HG03565 (cell line): ENCODE measurements around the gene ITGA6.

Experiments
- ATAC-seq: cut with Tn5 transposase; IDR thresholded peaks from one replicate; pipeline ENCODE4 v1.9.1; 2021; ENCODE audit warnings: mild to moderate bottlenecking, moderate library complexity; ENCODE audit not compliant: unreplicated experiment

Gene ITGA6

GRCh38 chr2:172427256-172427989, at the start of gene ITGA6:
Gene ITGA6 (plus strand): TSS chr2:172427586.
- no peak for ATAC-seq

DNA sequence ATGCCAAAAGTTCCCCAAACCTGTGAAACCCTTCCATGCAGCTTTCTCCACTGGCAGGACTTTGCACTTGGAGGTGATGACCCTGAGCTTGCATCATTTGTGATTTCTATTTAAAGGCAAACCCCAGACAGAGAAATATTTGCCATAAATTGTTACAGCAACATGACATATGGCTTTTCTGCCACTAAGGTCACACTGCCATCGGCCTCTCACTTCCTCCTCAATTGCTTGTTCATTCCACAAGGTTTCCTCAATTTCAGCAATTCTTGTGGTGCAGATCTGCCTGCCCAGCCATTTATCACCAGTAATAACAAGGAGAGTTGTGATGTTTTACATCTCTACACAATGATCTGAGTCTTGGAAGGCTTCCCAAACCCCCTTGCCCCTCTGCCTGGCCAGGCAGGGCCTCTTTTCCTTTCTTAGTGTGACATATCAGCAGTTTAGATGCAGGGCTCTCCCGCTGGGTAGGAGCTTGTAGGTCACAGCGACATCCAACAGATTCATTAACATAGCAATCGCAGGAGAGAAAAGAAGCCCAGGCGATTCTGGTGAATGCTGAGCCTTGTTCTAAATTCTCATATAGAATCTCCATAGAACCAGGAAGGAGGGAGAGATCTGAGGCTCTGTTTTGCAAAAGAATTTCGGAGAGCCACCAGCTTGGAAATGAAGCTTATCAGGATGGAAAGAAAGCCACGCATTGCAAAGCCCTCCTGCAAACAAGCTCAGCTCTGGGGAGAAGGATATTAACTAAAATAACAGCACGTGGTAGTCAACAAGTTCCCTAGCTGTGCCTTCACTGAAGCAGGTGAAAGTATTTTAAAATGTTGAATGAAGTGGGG, 46.7 kb upstream of the ITGA6 start:
- ATAC-seq, result no peak

DNA sequence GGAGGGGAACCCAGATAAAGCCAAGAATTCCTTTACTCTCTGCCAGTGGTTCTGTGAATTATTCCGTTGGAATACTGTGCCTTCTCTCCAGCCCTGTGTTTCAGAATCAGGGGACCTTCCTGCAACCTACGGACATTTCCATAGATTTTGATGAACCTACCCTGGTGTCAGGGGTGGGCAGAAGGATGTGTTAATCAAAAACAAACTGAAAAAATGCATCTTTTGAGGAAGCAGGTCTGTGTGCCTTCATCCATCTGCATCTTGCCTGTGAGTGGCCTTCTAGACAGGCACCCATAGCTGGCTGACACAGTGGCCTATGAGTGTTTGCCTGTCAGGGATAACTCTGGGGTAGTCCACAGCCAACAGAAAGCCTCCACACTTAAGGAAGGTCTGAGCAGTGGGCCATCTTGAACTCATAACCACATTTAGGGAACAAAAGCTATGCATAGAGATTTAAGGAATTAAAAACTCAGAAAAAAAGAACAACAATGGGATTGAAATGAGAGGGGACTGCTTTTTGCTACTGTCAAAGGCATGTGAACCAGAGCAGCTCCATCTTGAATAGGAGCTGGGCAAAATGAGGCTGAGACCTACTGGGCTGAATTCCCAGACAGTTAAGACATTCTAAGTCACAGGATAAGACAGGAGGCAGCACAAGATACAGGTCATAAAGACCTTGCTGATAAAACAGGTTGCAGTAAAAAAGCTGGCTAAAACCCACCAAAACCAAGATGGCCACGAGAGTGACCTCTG, 45.9 kb upstream of the ITGA6 start:
- ATAC-seq, result no peak

- no peak for ATAC-seq
Observed at GRCh38 chr2:172387361-172387760, 40.0 kb upstream of the ITGA6 start.

- no peak for ATAC-seq
Observed at GRCh38 chr2:172389685-172390339, 37.6 kb upstream of the ITGA6 start.

- ATAC-seq, result no peak
Observed at GRCh38 chr2:172394002-172394401, 33.4 kb upstream of the ITGA6 start.

GRCh38 chr2:172395503-172395902, 31.9 kb upstream of the ITGA6 start:
- ATAC-seq, result no peak

- no peak for ATAC-seq
Observed at GRCh38 chr2:172397148-172397834, 30.1 kb upstream of the ITGA6 start.

- ATAC-seq, result no peak
Observed at GRCh38 chr2:172398440-172398839, 28.9 kb upstream of the ITGA6 start.

DNA sequence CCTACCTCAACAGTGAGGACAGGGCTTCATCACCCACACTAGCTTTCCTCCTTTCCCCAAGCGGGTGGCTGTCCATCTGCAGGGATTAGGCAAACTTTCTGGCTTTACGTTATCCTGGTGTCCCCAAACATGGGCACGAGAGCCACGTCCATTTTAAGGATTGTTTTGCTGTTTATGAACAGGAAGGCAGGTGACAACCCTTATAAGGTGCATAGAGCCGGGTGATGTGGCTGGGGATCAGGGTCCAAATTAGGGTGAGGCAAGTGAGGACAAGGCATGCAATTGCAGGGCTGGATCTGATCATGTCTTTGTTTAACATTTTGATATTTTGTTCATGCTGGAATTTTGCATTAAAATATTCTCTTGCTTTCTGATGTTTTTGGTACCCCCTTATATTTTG, 27.6 kb upstream of the ITGA6 start:
- no peak for ATAC-seq

GRCh38 chr2:172402198-172402597, 25.2 kb upstream of the ITGA6 start:
- no peak for ATAC-seq

DNA sequence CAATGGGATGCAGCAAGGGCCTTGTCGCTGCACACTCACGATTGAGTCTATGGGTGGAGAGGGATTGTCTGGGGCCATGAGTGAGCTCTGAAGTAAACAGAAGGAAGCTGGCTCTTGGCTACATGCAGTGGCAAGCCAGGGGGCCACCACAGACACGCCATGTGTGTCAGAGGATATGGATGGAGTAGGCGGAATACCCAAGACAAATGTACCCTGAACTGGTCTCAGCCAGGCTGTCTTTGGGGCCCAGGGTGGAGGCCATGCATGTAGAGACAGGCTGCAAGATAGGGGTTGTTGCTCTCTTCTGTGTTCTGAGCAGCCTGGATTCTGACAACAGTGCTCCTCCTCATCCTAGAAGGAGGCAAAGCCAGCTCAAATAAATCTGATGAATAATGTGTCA, 24.0 kb upstream of the ITGA6 start:
- no peak for ATAC-seq

GRCh38 chr2:172403881-172404468, 23.4 kb upstream of the ITGA6 start:
- ATAC-seq, result no peak

DNA sequence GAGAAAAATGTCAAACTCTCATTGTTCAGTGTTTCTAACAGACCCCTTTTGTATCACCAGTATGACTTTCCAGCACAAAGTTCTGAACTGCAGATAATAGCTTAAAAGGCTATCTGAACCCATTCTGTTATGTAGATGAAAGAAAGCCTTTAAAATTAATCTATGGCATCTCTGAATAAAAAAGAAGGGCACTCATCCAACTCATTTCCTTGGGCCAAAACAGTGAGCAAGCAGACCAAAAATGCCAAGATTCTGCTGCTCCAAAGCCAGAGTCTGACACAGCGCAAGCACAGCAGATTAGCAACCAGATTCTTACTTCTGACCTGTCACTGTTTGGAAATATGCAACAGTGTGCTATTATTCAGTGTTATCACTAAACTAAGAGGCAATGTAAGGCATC, 22.6 kb upstream of the ITGA6 start:
- ATAC-seq, result no peak

DNA sequence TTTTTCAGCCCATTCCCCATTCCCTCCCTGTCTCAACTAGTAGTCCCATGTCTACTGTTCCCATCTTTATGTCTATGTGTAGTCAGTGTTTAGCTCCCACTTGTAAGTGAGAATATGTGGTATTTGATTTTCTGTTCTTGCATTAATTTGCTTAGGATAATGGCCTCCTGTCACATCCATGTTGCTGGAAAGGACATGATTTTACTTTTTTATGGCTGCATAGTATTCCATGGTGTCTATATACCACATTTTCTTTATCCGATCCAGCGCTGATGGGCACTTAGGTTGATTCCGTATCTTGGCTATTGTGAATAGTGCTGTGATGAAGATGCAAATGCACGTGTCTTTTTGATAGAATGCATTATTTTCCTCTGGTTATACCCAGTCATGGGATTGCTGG, 21.7 kb upstream of the ITGA6 start:
- no peak for ATAC-seq

- ATAC-seq, result no peak
Observed at GRCh38 chr2:172408143-172408766, 19.1 kb upstream of the ITGA6 start.

GRCh38 chr2:172409042-172409441, 18.3 kb upstream of the ITGA6 start:
- no peak for ATAC-seq

- no peak for ATAC-seq
Observed at GRCh38 chr2:172412984-172413492, 14.3 kb upstream of the ITGA6 start.

DNA sequence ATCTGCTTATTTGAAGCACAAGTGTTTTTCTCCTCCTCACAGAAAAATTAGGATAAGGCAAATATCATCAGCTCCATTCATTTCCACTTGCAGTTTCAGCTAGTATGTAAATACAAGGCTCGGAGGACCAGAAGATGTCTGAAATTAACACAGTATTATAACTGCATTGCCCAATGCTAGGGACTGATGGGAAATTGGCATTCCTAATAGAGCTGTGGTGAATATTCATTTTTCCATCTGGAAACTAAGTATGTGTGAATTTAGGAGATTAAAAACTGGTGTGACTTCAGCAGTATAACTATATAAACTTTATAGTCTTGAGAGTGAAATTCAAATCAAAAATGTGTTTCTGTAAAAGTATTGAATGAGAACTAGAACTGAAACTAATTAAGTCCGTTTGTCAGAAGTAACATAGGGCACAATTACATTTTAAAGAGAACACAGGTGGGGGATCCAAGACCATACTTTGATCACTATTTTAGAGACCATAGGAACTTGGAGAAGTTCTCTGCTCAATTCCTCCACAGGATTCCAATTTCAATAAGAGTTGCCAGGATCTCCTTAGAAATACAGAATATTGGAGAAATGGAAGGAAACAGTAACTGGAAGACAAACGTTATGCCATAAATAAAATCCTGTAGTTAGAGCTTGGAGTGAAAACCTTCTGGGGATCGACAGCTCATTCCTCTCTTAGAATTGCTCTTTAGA, 12.1 kb upstream of the ITGA6 start:
- ATAC-seq, result no peak
